A204.1 (cell line): Measurements from ENCODE around the gene NLRX1.
"Not testable (repeated sequence)": the region's sequence is repeated elsewhere in the genome, so short reads cannot be mapped to it uniquely, and the experiment has no call there.

Experiments
- FAIRE-seq: peaks from 2 replicates; lab custom pipeline; 2012; peaks lifted over from hg19 to GRCh38; lab: Jason Lieb, UNC

Gene NLRX1

GRCh38 chr11:119153049-119153818 is 15.3 kb upstream of the NLRX1 start:
- no peak for FAIRE-seq

GRCh38 chr11:119154178-119154577 is 14.3 kb upstream of the NLRX1 start:
- FAIRE-seq: no peak

GRCh38 chr11:119155733-119156492 is 12.6 kb upstream of the NLRX1 start:
- no peak for FAIRE-seq

- no peak for FAIRE-seq
Measured at GRCh38 chr11:119156496-119156895, 12.0 kb upstream of the NLRX1 start.

- no peak for FAIRE-seq
Measured at GRCh38 chr11:119157063-119157462, 11.5 kb upstream of the NLRX1 start.

- FAIRE-seq: no peak
Measured at GRCh38 chr11:119158467-119158866, 10.1 kb upstream of the NLRX1 start.

GRCh38 chr11:119160151-119160550 is 8.4 kb upstream of the NLRX1 start:
- no peak for FAIRE-seq

GRCh38 chr11:119161871-119162270 is 6.7 kb upstream of the NLRX1 start:
- no peak for FAIRE-seq

- FAIRE-seq: no peak
Measured at GRCh38 chr11:119166368-119167076, 2.0 kb upstream of the NLRX1 start.

GRCh38 chr11:119167077-119167458 is 1.5 kb upstream of the NLRX1 start:
- not testable (repeated sequence) for FAIRE-seq

- no peak for FAIRE-seq
Measured at GRCh38 chr11:119167933-119168332, 592 bp upstream of the NLRX1 start.

- FAIRE-seq: no peak
Measured at GRCh38 chr11:119169282-119169719, 776 bp downstream of the NLRX1 start.

GRCh38 chr11:119172513-119172912 is 4.0 kb downstream of the NLRX1 start:
- FAIRE-seq: no peak

- FAIRE-seq: no peak
Measured at GRCh38 chr11:119173453-119173852, 4.9 kb downstream of the NLRX1 start.

- no peak for FAIRE-seq
Measured at GRCh38 chr11:119175493-119176077, 7.1 kb downstream of the NLRX1 start.

- no peak for FAIRE-seq
Measured at GRCh38 chr11:119178166-119178680, 9.7 kb downstream of the NLRX1 start.

- no peak for FAIRE-seq
Measured at GRCh38 chr11:119179342-119179741, 10.8 kb downstream of the NLRX1 start.

- no peak for FAIRE-seq
Measured at GRCh38 chr11:119179983-119180382, 11.5 kb downstream of the NLRX1 start.

- no peak for FAIRE-seq
Measured at GRCh38 chr11:119180729-119181676, 12.5 kb downstream of the NLRX1 start.

GRCh38 chr11:119181677-119182412 is 13.3 kb downstream of the NLRX1 start:
- no peak for FAIRE-seq
